Epithelial cell of prostate (primary cell): ENCODE results near the gene KRT79.
"Not testable (repeated sequence)": the region's sequence is repeated elsewhere in the genome, so short reads cannot be mapped to it uniquely, and the experiment has no call there.

Experiments
- DNase-seq: peaks from one replicate; pipeline ENCODE4 v3.0.0-alpha.2; 2011; ENCODE audit warnings: low read depth, low spot score
- H3K27ac ChIP-seq: fragments of 450-650 bp; 2 replicates; pipeline ENCODE4 v1.5.1; 2017; ENCODE audit warnings: mild to moderate bottlenecking

Gene KRT79

DNA sequence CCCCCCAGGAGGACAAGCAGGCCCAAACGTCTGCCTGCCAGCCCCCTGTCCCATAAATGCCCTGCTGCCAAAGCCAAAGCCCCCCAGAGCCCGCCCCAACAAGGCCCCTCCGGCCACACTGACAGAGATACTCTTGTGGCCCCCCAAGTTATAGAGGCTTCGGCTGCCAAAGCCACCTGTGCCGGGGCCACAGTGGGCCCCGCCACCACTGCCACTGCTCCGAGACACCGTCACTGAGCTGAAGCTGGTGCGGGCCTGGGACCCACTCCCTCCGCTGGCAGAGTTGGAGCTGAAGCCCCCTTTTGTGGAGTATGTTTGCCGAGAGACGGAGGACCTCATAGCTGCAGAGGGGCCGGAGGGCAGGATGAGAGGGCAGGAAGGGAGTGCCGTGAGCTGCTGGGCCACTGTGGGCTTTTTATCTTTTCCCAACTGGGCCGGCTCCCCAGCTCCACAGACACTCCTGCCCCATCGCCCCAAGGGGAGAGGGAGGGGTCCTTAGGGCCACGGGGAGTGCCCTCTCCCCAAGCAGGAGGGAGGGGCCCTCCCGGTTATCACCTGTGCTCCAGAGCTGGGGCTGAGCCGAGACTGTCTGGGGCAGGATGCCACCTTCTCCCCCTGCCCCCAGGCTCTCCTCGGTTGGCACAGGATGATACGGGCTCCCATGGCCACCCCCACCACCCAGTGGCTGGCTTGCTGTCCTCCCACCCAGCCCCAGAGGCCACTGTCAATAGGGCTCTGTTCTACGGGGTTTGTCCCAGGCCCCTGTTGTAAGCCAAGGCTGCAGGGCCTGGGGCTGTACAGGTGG lies at the start of gene KRT79:
KRT79 (minus strand) TSS at position 390 of the 805 bp plus-strand sequence; CDS start at position 339, 51 bp downstream.
- H3K27ac ChIP-seq = no peak within 1 kb of the TSS
- no peak for DNase-seq

DNA sequence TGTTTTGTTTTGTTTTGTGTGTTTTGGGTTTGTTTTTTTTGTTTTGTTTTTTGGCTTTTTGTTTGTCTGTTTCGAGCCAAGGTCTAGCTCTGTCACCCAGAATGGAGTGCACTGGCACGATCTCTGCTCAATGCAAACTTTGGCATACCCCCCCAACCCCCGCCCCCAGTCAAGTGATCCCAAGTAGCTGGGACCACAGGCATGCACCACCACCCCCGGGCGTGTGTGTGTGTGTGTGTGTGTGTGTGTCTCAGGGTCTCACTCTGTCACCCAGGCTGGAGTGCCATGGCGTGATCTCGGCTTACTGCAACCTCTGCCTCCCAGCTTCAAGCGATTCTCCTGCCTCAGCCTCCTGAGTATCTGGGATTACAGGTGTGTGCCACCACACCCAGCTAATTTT lies 46.4 kb upstream of the KRT79 start:
- not testable (repeated sequence) for H3K27ac ChIP-seq, DNase-seq

DNA sequence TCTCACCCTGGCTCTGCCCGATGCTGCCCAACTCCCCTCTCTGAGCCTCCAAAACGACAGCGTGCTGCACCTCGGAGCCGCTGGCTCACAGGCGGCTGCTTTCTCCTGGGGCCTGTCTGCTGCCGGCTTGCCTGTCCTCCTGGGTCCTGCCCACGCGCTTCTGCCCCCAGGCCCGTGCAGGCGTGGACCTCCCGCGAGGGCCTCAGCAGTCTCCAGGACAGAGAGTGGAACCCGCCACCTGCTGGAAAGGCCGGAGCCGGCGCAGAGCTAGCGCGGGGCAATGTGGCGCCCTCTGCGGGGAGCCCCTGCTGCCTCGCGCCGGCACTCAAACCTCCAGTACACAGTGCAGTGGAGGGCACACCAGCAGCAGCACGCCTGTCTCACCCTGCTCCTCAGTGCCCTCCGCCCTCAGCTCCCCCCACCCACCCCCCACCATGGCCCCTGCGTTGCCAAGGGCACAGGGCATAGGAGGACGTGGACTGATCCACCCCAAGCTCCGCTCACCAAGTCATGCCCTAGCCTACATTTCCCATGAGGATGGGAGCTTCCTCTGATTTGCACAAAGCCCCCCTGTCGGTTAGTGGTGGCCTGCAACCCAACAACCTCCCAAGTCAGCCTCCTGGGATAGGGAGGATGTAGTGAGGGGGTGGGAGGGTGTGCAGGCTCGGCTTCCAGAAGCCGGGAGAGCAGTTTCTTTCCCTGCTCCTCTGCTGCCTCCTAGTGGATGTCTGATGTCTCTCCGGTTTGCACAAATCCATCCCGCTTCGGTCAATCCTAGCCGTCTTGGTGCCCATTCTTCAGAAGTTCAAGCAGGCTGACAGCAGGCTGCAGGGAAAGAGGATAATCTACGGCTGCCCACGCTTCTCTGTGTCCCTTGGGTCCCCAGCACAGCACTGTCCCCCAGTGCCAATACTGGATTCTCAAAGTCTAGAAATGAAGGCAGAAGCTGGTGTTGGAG lies 45.6 kb upstream of the KRT79 start:
- peak overlapping the region; percentile 99 for H3K27ac ChIP-seq
- DNase-seq = no peak

DNA sequence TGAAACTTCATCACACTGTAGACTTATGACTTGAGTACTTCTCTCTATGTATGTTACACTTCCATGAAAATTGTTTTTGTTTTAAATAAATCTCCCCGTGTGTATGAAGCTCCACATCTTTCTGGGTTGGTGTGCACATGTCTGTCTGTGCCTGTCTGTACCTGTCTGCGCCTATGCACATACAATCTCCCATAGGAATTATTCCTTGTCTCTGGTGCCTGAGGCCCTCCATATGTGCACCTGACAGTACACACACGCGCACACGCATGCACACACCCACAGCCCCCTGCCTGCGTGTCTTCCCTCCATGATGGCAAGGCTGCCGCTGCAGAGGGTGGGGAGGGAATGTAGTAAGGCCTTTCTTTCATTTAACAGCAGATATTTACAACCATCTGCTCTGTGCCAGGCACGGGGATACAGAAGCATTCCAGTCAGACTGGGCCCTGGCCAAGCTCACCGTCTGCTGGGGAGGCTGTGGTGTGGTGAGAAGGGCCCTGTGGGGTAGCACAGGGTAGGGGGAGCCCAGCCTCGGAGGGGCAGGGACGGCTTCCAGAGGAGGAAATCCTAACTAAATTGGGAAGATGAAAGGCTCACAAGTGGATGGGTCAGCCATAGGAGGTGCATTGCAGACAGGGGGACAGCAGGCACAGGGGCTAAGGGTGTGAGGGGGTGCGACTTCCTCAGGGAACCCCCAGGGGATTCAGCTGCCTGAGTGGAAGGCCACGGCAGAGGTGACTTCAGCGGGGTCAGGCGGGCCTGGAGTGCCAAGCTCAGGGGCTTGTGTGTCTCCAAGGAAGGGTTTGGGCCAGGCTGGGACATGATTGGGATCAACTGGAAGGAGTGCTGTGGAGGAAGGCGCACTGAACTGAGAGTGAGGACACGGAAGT lies 44.6 kb upstream of the KRT79 start:
- H3K27ac ChIP-seq = peak overlapping the region; percentile 99
- DNase-seq = no peak

DNA sequence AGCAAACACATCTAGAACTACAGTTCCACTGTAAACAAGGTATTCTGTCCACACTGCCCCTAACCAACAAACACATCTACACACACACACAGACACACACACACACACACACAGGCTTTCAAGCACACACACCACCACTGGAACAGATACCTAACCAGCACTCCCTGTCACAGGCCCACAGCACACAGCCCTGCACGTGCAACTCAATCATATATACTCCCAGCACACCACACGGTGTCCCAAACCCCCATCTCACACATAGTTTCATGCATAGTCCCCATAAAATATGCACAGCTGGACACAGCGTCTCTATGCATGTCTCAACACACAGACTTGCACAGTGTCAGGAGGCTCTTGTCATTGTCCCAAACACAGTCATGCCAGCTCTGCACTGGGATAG lies 43.1 kb upstream of the KRT79 start:
- H3K27ac ChIP-seq = peak overlapping the region; percentile 99

DNA sequence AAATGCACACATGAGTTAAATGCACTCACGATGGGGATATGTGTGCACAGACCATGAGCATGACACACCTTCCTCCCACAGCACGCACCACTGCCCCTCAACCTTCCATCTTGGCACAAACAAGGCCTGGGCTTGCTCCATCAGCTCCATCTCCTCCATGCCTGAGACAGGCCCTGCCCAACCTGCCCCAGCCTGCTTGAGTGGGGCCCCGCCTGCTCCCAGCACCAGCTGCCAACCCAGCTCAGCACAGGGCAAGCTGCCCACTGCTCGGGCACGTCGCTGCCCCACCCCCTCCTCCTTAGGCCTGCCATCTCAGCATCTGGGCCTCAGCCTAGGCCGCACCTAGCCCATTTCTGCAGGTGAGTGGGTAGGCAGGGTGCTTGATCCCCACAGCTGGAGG lies 42.3 kb upstream of the KRT79 start:
- peak overlapping the region; percentile 99 for H3K27ac ChIP-seq
- peak; percentile 94 for DNase-seq

More for the DNA sequence above, 43.1 kb upstream of the KRT79 start:
- no peak for DNase-seq

DNA sequence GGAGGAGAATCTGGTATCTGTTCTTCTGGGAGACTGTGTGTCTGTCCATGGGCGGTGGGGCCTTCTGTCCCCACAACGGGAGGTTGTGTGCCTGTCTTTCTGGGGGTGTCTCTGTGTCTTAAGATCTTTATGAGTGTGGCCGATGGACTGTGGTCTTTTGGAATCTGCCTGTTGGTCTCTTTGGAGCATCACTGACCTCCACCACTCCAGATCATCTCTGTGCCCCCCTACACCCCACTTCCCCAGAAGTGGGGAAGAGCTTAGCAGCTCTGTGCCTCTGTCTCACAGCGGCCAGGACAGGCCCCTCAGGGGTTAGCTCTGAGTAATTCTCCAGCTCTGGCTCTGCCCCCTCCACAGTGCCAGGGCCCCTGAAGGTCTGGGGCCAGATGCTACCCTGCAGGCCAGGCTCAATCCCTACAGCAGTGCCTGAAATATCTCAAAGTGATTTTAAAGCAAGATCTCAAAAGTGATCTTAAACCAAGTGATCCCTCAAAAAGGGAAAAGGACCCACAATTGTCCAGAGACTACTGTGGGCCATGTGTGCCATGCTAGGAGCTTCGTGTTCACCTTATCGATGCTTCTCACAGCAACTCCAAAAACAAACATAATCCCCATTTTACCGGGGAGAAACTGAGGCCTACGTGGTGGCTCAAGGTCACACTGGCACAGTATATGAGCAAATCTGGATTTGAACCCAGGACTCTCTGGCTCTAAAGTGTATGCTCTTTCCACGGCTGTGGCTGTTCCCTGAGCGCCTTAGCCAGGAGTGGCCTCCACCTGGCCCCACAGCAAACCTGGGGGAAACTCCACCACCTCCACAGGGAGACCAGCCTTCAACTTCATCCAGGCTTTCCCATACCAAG lies 40.7 kb upstream of the KRT79 start:
- no peak for DNase-seq
- peak overlapping the region; percentile 99 for H3K27ac ChIP-seq

DNA sequence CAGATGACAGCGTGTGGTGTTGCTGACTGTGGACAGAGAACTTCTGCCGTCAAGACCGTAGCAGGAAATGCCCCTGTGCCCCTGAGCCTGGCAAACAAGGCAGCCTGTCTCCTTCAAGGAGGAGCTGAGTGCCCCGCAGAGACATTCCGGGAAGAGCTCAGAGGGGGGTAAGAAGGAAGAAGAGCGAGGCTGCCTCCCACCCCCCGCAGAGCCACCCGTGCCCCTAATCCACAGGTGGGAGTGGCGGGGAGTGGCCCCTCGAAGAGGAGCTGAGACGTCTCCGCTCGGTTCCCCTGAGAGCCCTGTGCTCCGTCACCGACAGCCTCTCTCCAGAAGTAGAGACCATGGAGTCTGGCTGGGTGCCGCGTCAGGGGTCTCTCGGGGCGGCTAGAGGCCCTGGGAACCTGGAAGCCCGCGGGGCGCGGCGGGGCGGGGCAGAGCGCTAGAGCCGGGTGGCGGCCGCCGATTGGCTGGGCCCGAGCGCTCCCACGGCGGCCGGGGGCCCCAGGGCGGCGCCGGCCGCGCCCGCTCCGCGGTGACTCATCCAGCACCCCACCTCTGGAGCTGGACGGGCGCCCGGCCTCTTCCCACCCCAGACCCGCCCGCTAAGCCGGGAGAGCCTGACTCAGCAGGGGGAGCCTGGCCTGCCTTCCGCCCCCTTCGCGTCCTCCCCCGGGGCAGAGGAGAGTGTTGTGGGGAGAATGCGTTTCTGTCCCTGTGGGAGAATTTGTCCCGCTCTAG lies 39.9 kb upstream of the KRT79 start:
- DNase-seq = peak; percentile 89
- peak overlapping the region; percentile 99 for H3K27ac ChIP-seq

DNA sequence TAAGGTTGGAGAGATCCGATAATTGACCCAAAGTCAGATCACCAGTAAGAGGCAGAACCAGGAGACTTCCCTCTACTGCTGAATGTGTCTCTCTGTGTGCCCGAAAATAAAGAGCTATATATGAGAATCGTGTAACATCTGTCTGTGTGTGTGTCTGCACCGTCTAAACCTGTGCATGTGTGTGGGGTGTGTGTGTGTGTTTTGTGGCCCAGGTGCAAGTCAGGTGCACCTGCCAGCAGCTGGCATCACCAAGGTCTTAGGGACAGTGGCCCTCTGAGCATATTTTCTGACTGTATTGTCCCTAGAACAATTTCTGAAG lies 39.4 kb upstream of the KRT79 start:
- H3K27ac ChIP-seq = peak overlapping the region; percentile 99
- DNase-seq = no peak

DNA sequence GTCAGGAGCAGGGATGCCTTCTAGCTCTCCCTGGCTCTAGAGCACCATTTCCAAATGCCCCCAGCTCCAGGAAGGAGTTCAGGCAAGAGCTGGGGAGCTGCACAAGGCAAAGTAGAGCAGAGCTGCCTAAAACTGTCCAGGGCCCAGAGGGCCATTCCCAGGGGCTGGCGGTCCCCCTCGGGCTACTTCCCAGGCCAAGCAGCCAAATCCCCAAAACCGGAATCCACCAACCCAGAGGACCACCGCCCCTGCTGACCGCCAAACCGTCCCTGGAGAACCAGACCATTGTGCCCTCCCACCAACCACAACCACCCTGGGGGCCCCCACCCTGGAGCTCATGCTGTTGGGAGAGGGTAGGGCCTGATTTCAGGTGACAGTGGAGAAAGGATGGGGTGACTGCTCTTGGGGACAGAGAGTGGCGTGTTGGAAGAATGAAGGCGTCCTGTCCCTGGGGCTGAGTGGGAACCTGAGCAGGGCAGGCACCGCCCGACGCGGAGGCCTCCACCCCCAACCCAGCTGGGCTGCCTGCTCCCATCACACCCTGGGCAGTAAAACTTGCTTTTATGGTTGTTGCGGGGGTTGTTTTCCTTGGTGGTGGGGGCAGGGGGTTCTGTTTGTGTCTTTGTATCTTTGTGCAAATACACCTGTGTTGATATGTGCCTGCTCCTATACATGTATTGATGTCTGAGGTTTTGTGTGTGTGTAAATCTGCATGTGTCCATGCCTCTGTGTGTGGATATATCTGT lies 38.7 kb upstream of the KRT79 start:
- peak overlapping the region; percentile 99 for H3K27ac ChIP-seq
- DNase-seq = no peak

DNA sequence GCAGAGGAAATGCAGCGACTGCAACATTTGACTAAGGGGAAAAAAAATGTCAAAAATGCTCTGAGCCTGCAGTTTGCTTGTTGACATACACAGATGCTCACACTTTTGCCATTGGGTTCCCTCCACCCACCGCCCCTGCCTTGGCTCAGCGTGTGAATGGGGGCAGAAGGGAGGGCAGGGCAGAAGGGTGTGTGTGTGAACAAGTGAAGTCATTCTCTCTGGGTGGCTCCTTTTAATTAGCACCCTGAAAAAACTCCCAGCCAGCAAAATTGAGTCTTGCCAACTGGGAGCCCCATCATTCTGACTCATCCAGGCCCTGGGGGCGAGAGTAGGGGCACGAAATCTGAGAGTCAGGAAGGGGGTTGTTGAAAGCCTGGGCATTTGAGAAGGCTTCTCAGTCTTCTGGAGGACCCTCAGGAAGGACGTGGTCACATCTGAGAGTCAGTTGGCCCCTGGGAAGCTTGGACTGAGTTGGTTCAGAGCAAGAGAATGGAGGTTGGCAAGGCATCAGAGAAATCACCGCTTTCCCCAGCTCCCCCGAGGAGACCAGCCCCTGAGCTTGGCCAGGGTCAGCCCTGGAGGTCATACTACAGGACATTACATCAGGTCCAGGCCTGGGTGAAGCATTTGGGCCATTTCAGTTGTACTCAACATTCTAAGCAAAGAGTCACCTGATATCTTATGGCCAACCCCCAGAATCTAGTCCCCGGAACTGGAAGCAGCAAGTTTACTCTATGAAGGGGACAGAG lies 37.4 kb upstream of the KRT79 start:
- DNase-seq = peak; percentile 99
- H3K27ac ChIP-seq = peak overlapping the region; percentile 99

DNA sequence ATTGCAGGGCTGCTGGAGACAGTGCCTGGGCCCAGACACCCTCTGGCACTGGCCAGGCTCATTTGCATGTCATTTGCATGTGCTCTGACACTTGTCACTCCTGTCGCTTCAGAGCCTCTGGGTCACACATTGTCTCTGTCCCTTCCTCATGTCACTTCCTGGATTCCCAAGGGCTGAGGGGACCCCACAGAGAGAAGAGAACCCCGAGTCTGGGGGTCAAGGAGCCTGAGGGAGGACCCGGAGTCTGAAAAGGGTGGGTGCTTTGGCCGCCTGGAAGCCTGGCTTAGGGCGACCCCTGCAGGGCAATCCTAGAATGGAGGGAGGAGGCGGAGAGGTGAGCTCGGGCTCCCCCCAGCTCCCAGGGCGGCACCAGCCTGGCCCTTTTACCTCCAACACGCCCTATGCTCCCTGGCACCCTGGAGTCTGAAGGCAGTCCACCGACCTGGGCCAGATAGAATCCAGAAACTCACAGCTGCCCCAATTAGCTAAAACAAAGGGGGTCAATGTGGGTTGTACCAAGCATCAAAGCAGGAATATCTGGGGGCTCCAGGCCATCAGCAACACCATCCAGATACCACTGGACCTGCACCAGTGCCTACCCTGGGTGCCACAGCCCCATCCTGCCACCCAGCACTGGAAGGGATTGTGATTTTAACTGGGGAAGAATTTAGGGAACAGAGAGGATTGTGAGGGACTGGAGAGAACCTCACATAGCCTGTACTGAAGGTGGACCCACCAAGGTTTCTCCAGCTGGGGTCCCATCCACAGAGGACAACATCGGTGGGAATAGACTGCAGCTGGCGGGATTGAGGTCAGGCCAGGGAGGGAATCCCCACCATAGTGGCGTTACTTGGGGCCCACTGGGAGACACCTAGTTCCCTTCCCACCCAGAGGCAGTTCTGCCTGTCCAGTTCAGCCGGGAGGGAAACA lies 36.5 kb upstream of the KRT79 start:
- peak overlapping the region; percentile 99 for H3K27ac ChIP-seq
- DNase-seq = no peak

DNA sequence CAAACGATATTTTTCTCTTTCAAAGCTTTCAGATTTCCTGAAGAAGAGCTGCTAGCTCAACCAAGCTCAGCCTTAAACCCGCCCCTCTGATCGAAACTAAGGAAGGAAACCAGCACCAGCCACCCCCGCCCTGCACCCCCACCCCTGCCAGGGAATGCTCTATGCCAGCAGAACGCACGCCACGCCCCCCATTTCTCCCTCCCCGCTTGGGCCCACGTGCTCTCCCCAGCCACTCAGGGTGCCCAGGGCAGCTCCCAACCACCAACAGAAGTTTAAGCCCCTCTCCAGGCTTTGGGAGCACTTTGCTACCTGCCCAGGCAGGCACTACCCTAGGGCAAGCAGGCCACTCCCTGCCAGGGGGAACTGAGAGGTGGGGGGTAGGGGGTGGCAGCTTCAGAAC lies 33.5 kb upstream of the KRT79 start:
- DNase-seq = peak; percentile 93
- peak overlapping the region; percentile 99 for H3K27ac ChIP-seq

DNA sequence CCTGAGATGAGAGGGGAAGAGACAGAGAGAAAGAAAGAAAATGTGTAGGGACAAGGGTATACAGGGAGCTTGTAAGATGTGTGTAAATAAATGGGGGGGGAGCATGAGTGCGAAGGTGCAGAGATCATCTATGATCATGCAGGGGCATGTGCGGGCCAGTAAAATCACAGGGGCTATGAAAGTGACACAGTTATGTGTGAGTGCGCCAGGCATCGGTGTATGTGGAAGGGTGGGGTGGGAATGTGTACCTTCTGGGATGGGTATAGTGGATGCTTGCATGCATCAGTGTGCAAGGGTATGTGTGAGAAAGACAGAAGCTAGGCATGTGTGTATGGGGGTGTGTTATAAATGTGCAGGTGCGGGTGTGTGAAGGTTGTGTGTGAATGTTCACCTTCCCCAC lies 33.0 kb upstream of the KRT79 start:
- H3K27ac ChIP-seq = peak overlapping the region; percentile 99

DNA sequence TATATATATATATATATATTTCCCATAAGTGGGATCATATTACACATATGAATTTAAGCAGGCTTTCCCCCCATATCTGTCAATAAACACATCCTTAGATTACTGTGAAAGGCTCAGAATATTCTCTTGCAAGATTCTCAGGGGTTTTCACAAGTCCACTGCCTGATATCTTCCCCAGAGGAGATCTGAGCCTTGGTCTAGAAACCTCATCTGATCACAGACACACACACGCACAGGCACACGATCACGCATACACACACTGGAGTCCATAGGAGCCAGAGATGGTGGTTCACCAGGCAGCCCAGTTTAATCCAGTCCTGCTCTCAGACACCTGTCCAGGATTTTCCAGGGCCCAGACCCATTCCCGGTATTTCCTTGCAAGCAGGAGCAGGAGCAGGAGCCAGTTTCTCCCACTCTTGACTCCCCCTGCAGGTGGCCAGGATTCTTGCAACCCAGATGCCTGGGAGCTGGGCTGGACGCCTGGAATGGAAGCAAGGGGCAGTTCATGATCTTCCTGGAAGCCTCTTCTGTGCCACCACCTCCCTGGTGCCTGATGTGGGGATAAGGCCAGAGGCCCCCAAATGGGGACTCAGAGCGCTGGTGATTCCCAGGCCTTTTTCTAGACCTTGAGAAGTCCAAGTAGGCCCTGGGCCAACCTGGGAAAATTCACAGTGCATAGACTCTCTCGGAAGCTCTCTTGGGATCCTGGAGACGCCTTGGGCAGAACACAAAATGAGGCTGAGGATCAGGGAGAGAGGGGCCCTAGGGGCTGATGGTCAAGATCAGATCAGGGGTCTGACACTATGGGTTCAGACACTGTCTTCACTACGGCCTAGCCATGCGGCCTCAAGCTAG lies 31.2 kb upstream of the KRT79 start:
- DNase-seq = no peak
- H3K27ac ChIP-seq = peak overlapping the region; percentile 99

More for the DNA sequence above, 33.0 kb upstream of the KRT79 start:
- DNase-seq = peak; percentile 86
